PC-3 (cell line): ENCODE data around the gene NR1H2. TPM values are rescaled to one million over a fixed set of nuclear protein-coding genes. Genes with fewer than 3 reads are reported as not detected.

Experiments
- ATAC-seq: fragments of 200-7000 bp; cut with Tn5 transposase; 2 replicates; pipeline ENCODE4 v1.9.1; 2020; ENCODE audit warnings: mild to moderate bottlenecking, moderate library complexity
- BruUV-seq: library from RNA; stranded (reverse); fragments of 400-500 nt; replicated peaks from 2 replicates; lab custom pipeline; 2021; lab: Mats Ljungman, UMichigan
- CTCF ChIA-PET: fragments of 300-600 bp; sonication (Branson Sonifier 250); formaldehyde crosslinking; loops from one replicate; lab custom pipeline; 2022; ENCODE audit warnings: antibody characterized with exemption; lab: Charles Lee
- POLR2A ChIA-PET: fragments of 300-600 bp; sonication (Branson Sonifier 250); formaldehyde crosslinking; loops from one replicate; lab custom pipeline; 2022; ENCODE audit warnings: antibody characterized with exemption; ENCODE audit not compliant: unreplicated experiment; lab: Charles Lee
- DNase-seq: peaks from one replicate; pipeline ENCODE4 v3.0.0-alpha.2; 2015
- H2AFZ ChIP-seq: fragments of 300-600 bp; sonication (generic); 2 replicates; pipeline ENCODE4 v1.6.0; 2016; ENCODE audit warnings: antibody characterized with exemption, low read length
- H3F3A ChIP-seq: fragments of 300-600 bp; sonication (generic); one replicate; pipeline ENCODE4 v1.6.0; 2017; ENCODE audit warnings: antibody characterized with exemption, low read length, control low read depth, mild to moderate bottlenecking; ENCODE audit not compliant: unreplicated experiment
- H3K27ac ChIP-seq: fragments of 300-600 bp; sonication (generic); 2 replicates; pipeline ENCODE4 v1.5.1; 2016; ENCODE audit warnings: mild to moderate bottlenecking, low read length
- H3K27me3 ChIP-seq: fragments of 300-600 bp; sonication (generic); 2 replicates; pipeline ENCODE4 v1.6.1; 2016; ENCODE audit warnings: low read length, mixed read lengths
- H3K36me3 ChIP-seq: fragments of 300-600 bp; sonication (generic); 2 replicates; pipeline ENCODE4 v1.6.1; 2016; ENCODE audit warnings: low read depth, mixed run types, low read length, mixed read lengths
- H3K4me1 ChIP-seq: fragments of 300-600 bp; sonication (generic); 2 replicates; pipeline ENCODE4 v1.5.1; 2016; ENCODE audit warnings: low read length; ENCODE audit not compliant: insufficient read depth
- H3K4me2 ChIP-seq: fragments of 300-600 bp; sonication (generic); 2 replicates; pipeline ENCODE4 v1.6.0; 2016; ENCODE audit warnings: low read length
- H3K4me3 ChIP-seq: fragments of 300-600 bp; sonication (generic); 2 replicates; pipeline ENCODE4 v1.5.1; 2016; ENCODE audit warnings: mild to moderate bottlenecking, low read length, mixed read lengths
- H3K79me2 ChIP-seq: fragments of 300-600 bp; sonication (generic); 2 replicates; pipeline ENCODE4 v1.6.1; 2017; ENCODE audit warnings: low read length, mixed read lengths
- H3K9ac ChIP-seq: fragments of 300-600 bp; sonication (generic); 2 replicates; pipeline ENCODE4 v1.6.0; 2016; ENCODE audit warnings: mild to moderate bottlenecking, low read length
- H3K9me2 ChIP-seq: fragments of 300-600 bp; sonication (generic); replicated peaks from 2 replicates; pipeline ENCODE4 v1.6.1; 2016; ENCODE audit warnings: mixed run types, low read length, mixed read lengths
- H3K9me3 ChIP-seq: fragments of 300-600 bp; sonication (generic); 2 replicates; pipeline ENCODE4 v1.6.1; 2016; ENCODE audit warnings: low read length, mixed read lengths
- H4K20me1 ChIP-seq: fragments of 300-600 bp; sonication (generic); 2 replicates; pipeline ENCODE4 v1.6.1; 2016; ENCODE audit warnings: low read length, mixed read lengths
- EZH2 ChIP-seq: fragments of 300-600 bp; sonication (generic); IDR thresholded peaks from one replicate; pipeline ENCODE4 v1.6.1; 2017; ENCODE audit warnings: antibody characterized with exemption, mild to moderate bottlenecking, low read length; ENCODE audit not compliant: unreplicated experiment
- EZH2phosphoT487 ChIP-seq: fragments of 300-600 bp; sonication (generic); IDR thresholded peaks from 2 replicates; pipeline ENCODE4 v1.6.1; 2018; ENCODE audit warnings: mild to moderate bottlenecking, antibody characterized with exemption, low read length, borderline replicate concordance
- intact Hi-C: fragments of 100-400 bp; cut with micrococcal nuclease; formaldehyde crosslinking; loops from 2 replicates; pipeline ENCODE4 v1.9.0; 2023
- total RNA-seq: library from RNA; depleted of rRNA; stranded (reverse); fragments of >200 nt; gene quantifications from 2 replicates; pipeline ENCODE4 v1.2.3, GENCODE V29; 2014
- TF ChIP-seq, protein P1 (sequence below): fragments of 300-600 bp; sonication (generic); conservative IDR thresholded peaks from 2 replicates; pipeline ENCODE4 v1.5.1; 2017; ENCODE audit warnings: antibody characterized with exemption, low read depth, mild to moderate bottlenecking, low read length

The NR1H2 gene
- total RNA-seq, 1 experiment from 2014 or later = 130 TPM

DNA sequence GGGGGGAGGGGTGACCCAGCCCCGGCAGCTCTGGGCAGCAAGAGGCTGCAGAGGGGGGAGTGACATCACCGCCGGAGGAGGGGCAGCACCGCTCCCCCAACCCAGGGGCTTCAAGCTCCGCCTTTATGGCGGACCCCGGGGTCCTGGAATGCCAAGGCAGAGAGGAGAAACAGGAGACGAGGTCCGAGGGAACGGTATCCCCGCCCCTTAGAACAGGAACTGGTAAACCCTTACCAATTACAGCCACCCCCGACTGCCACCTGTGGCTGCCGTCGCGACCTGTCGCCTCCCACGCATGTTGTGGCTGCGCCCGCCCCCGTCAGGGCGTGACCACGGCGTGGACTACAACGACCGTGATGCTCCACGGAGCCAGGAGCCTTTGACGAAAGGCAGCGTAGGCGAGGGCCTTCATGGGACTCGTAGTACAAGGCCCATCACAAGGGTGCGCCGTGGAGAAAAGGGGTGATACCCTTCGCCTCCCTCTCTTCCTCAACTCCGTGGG is 43.0 kb upstream of the NR1H2 start:
- Histone ChIP-seq H2AFZ (peak overlapping the region; percentile 85), H3K27ac (no peak overlapping the region), H3K9ac (peak overlapping the region; percentile 40), H3K9me3 (no peaks in the 10 kb centered on the region), H4K20me1 (no peaks in the 10 kb centered on the region), H3K79me2 (no peaks in the 10 kb centered on the region), H3K4me3 (peak overlapping the region; percentile 60), H3K36me3 (no peaks in the 10 kb centered on the region), H3K9me2 (no peaks in the 10 kb centered on the region), H3K4me1 (peaks cover 12% of the 10 kb centered on the region; the same call in 1 of the 2 replicates), H3K27me3 (no peaks in the 10 kb centered on the region), H3F3A (no peaks in the 10 kb centered on the region), H3K4me2 (peak overlapping the region; percentile 81)
- POLR2A ChIA-PET = interaction anchor here (0.6 kb wide), 1 partner anchor 384 kb away, joined by 3 read pairs; no protein-coding TSS in a partner anchor
- TF ChIP-seq EZH2 (no peak), EZH2phosphoT487 (no peak)
- TF ChIP-seq, protein P1, sequence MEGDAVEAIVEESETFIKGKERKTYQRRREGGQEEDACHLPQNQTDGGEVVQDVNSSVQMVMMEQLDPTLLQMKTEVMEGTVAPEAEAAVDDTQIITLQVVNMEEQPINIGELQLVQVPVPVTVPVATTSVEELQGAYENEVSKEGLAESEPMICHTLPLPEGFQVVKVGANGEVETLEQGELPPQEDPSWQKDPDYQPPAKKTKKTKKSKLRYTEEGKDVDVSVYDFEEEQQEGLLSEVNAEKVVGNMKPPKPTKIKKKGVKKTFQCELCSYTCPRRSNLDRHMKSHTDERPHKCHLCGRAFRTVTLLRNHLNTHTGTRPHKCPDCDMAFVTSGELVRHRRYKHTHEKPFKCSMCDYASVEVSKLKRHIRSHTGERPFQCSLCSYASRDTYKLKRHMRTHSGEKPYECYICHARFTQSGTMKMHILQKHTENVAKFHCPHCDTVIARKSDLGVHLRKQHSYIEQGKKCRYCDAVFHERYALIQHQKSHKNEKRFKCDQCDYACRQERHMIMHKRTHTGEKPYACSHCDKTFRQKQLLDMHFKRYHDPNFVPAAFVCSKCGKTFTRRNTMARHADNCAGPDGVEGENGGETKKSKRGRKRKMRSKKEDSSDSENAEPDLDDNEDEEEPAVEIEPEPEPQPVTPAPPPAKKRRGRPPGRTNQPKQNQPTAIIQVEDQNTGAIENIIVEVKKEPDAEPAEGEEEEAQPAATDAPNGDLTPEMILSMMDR = no peak
- intact Hi-C loops = no loop called here
- peak; percentile 50 for ATAC-seq
- CTCF ChIA-PET = no interaction called here
- peak; percentile 96 for DNase-seq
- no TSS peak for BruUV-seq

DNA sequence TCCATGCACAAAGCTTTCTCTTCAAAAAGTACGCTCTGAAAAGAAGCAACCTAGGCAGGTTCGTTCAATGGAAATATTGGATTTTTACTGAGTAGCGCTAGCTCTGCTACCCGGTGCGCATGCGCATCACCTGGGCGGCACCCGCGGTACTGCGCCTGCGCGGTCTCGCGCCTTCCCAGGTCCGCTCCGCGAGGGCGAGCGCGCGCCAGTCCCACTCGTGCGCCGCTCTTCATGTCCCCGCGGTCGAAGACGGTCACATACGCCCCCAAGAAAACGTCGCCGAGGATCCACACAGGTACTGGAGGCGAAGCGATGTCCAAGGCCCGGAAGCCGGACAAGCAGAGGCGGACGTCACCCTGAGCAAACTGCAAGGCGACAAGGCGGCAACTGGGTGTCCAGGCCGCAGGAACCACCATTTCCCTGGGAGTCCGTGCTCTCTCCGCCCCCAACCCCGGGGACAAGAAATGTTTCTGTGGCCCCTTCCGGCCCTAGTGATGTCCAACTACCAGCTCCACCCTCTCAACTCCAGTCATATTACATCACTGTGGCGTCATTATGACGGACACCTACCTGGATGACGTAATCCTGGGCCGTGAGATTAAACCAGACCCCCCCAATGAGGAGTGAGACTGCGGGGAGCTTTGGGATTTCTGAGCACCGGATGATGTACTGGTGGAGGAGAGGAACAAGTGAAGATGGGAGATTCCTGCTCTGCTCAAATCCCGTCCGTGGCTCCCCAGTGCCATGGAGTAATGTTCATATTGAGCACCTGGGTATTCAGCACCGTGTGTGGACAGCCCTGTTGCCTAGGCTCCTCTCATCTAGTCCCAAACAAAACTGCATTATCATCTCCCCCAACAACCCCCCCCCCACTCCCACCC is 42.3 kb upstream of the NR1H2 start:
- Histone ChIP-seq H3K27me3 (no peaks in the 10 kb centered on the region), H3F3A (no peaks in the 10 kb centered on the region), H3K4me1 (peaks cover 12% of the 10 kb centered on the region; the same call in 1 of the 2 replicates), H4K20me1 (no peaks in the 10 kb centered on the region), H2AFZ (peak overlapping the region; percentile 85), H3K36me3 (no peaks in the 10 kb centered on the region), H3K27ac (no peak overlapping the region), H3K9me3 (no peaks in the 10 kb centered on the region), H3K79me2 (no peaks in the 10 kb centered on the region), H3K4me2 (peak overlapping the region; percentile 81), H3K4me3 (peak overlapping the region; percentile 60), H3K9ac (peak overlapping the region; percentile 40), H3K9me2 (no peaks in the 10 kb centered on the region)
- ChIA-PET POLR2A (interaction anchor here (0.6 kb wide), 1 partner anchor 384 kb away, joined by 3 read pairs; no protein-coding TSS in a partner anchor), CTCF (no interaction called here)
- TF ChIP-seq, protein P1 = no peak
- TF ChIP-seq EZH2 (no peak), EZH2phosphoT487 (no peak)
- intact Hi-C loops = no loop called here
- DNase-seq = peak; percentile 81
- TSS peak; percentile 63 for BruUV-seq
- ATAC-seq = peak; percentile 2; the same call in 1 of the 2 replicates
